ENCODE measurements around the gene TFPT.

The TFPT gene

DNA sequence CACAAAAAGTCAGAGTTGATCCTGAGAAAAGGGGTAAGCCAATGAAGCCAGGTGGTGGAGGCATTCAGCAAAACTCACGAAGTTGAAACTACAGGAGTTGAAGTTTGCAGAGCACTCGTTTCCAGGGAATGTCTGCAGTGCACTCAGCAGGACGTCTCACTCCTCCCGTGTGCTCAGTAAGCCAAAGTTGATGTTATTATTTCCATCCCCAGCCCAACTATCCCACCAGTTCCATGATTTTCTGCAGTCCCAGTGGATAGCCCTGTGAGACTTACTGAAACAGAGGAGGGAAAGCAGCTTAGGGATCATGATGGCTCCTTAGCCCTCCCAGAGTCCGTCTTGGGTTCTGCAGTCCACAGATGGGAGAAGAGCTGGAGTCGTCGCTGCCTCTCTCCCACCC is 34.4 kb downstream of the TFPT start, which contains the start of gene TARM1:
Gene TARM1, minus strand, starts transcription at position 334 of the 400 bp plus-strand sequence. Its CDS starts 25 bp downstream, at position 309.
- DNase-seq (ENCODE audit: low read depth, low spot score) = no peak

DNA sequence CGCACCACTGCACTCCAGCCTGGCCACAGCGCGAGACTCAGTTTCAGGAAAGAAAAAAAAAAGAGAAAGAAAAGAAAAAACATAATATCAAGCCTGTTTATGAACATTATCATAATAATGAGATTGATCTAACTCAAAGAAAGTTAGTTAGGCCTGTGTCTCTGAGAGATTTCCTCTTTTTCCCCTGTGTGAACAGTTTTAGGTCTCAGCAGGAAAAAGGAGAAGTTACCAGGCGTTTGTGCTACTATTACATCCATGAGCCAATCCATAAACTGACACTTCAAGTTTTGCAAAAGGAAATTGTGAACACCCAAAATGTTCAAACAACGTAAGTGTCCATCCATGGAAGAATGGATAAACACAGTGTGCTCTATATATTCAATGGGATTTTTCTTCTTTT is 38.1 kb downstream of the TFPT start:
- no peak for DNase-seq (ENCODE audit: low read depth, low spot score)

DNA sequence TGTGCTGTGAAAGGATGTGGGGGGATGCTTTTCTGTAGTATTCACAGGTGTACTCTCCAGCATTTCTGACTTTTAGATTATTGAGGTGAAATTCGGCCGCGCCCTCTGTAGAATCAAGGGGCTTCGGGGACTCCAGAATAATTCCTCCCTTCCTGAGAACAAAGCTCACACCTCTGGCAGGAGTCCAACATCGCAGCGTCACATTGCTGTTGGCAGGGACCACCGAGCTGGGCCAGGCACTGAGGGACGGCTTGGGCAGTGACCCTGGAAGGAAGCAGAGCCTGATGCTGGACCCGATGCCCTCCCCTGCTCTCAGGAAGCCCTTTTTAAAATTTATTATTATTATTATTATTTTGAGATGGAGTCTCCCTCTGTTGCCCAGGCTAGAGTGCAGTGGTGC is 40.6 kb downstream of the TFPT start:
- no peak for DNase-seq (ENCODE audit: low read depth, low spot score)

DNA sequence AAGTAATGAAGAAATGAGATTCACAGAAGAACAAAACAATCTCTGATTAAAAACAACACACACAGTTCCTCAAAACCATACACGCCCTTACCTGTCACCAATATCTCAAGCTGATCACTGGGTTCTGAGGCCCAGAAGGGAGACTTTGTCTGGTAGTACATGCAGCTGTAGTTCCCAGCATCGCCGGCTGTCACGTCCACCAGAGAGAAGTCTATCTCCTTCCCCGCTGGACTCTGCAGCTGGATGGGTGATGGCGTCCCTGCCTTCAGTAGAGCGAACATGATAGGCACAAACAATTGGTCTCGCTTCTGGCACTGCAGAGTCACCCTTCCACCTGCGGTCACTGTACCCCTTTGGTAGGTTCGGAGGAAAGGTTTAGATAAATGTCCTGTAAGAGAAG is 41.6 kb downstream of the TFPT start:
- no peak for DNase-seq (ENCODE audit: low read depth, low spot score)

DNA sequence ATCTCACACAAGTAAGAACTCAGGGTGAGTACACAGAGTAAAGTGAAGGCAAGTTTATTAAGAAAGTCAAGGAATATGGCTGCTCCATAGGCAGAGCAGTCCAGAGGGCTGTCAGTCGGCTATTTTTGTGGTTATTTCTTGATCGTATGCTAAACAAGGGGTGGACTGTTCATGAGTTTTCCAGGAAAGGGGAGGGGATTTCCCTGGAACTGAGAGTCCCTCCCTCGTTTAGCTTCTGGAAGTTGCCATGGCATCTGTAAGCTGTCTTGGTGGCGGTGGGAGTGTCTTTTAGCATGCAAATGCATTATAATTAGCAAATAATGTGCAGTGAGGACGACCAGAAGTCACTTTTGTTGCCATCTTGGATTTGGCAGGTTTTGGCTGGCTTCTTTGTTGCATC is 46.0 kb downstream of the TFPT start:
- DNase-seq (ENCODE audit: low read depth, low spot score) = no peak

DNA sequence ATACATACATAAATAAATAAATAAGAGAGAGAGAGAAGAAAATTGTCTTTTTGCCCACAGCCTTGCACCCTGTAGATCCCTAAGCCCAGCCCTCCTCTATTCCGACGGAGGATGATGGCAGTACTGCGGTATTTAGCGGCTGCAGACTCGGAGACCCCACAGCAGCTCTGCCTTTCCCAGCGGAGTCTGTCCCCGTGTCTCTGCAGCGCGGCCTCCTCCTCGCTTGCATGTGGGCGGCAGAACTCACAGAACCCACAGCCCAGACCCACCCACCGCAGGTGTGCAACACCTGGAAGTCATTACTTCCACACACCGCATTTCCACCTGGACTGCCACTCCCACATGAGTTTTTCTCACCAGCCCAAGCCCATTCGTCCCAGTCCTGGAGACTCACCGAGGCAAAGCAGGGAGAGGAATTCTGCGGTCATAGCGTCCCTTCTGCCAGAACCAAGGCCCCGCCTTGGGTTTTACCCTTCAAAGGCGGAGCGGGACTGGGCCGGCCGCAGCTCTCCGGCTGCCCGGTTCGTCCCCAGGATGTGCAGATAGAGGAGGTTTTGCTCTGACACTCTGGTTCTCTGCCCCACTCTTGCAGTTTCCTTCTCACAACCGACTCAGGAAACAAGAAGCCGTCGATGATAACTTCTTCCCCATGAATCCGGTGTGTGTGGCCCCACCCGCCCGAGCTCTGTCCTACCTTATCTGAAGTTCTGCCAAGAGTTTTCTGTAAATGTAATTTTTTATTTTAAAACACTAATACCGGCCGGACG is 51.9 kb downstream of the TFPT start, which contains the start of gene VSTM1:
Gene VSTM1, minus strand, starts transcription at position 548 of the 767 bp plus-strand sequence. Its CDS starts 120 bp downstream, at position 428.
- DNase-seq (ENCODE audit: low read depth, low spot score) = no peak

DNA sequence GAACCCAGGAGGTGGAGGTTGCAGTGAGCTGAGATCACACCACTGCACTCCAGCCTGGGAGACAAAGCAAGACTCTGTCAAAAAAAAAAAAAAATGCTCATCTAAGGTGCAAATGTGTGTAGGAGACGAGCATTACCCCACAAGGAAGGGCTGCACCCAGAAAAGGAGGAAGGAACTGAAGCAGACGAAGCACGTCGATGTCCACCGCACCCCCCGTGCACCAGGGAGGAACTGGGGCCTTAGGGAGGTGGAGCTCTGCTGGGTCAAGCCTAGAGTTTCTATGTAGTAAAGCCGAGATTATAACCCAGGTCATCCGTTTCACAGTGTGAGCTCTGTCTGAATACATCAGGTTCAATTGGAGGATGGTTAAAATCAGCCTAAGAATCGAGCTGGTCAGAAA is 52.8 kb downstream of the TFPT start:
- no peak for DNase-seq (ENCODE audit: low read depth, low spot score)

Data from ELF-1 (cell line).